ENCODE results near the gene LTBP1. TPM values are rescaled to one million over a fixed set of nuclear protein-coding genes. Genes with fewer than 3 reads are reported as not detected.

Gene LTBP1
- total RNA-seq, 1 experiment from 2014 or later = 10.3 TPM

- CTCF ChIA-PET = no interaction called here
- Histone ChIP-seq H4K20me1 (ENCODE audit: insufficient read depth) (no peaks in the 10 kb centered on the region), H3K9me2 (ENCODE audit: insufficient read depth) (peaks cover 3% of the 10 kb centered on the region; the same call in 1 of the 2 replicates), H3K36me3 (ENCODE audit: low read depth) (no peaks in the 10 kb centered on the region), H3K4me3 (no peak overlapping the region), H3K4me1 (replicated peaks; ENCODE audit: insufficient read depth) (no peaks in the 10 kb centered on the region), H3K79me2 (ENCODE audit: low read depth) (no peaks in the 10 kb centered on the region), H3K27me3 (ENCODE audit: insufficient read depth, low read depth) (no peaks in the 10 kb centered on the region), H3K9me3 (ENCODE audit: insufficient read depth, low read depth) (no peaks in the 10 kb centered on the region), H2AFZ (no peak overlapping the region), H3K4me2 (no peak overlapping the region), H3F3A (ENCODE audit: insufficient read depth, low read depth) (no peaks in the 10 kb centered on the region), H3K27ac (no peak overlapping the region)
- TF ChIP-seq EZH2 (IDR thresholded peaks at IDR 0.05; ENCODE audit: low read depth) (no peak), CTCF (conservative IDR thresholded peaks at IDR 0.05) (no peak)
- DNase-seq = no peak
- POLR2A ChIA-PET (ENCODE audit: unreplicated experiment) = no interaction called here
- no TSS peak for BruUV-seq (replicated peaks)
- intact Hi-C loops (cut with micrococcal nuclease; ENCODE audit: unreplicated experiment) = no loop called here
These were observed 484.1 kb downstream of the LTBP1 start for GRCh38 chr2:33430856-33431255.

- Histone ChIP-seq H2AFZ (no peak overlapping the region), H3K4me3 (no peak overlapping the region), H3K4me2 (no peak overlapping the region), H3K36me3 (ENCODE audit: low read depth) (no peaks in the 10 kb centered on the region), H3K4me1 (replicated peaks; ENCODE audit: insufficient read depth) (no peaks in the 10 kb centered on the region), H3K27ac (no peak overlapping the region), H3K9me3 (ENCODE audit: insufficient read depth, low read depth) (no peaks in the 10 kb centered on the region), H3K79me2 (ENCODE audit: low read depth) (no peaks in the 10 kb centered on the region), H3F3A (ENCODE audit: insufficient read depth, low read depth) (no peaks in the 10 kb centered on the region), H3K27me3 (ENCODE audit: insufficient read depth, low read depth) (no peaks in the 10 kb centered on the region), H4K20me1 (ENCODE audit: insufficient read depth) (no peaks in the 10 kb centered on the region), H3K9me2 (ENCODE audit: insufficient read depth) (no peaks in the 10 kb centered on the region; the same call in 1 of the 2 replicates)
- no peak for DNase-seq
- ChIA-PET CTCF (no interaction called here), POLR2A (ENCODE audit: unreplicated experiment) (no interaction called here)
- BruUV-seq (replicated peaks) = no TSS peak
- intact Hi-C loops (cut with micrococcal nuclease; ENCODE audit: unreplicated experiment) = no loop called here
- TF ChIP-seq CTCF (conservative IDR thresholded peaks at IDR 0.05) (no peak), EZH2 (IDR thresholded peaks at IDR 0.05; ENCODE audit: low read depth) (no peak)
These were observed 486.1 kb downstream of the LTBP1 start for GRCh38 chr2:33432871-33433270.

GRCh38 chr2:33433279-33434235, 486.8 kb downstream of the LTBP1 start:
- Histone ChIP-seq H4K20me1 (ENCODE audit: insufficient read depth) (no peaks in the 10 kb centered on the region), H3K36me3 (ENCODE audit: low read depth) (no peaks in the 10 kb centered on the region), H3K4me2 (no peak overlapping the region), H3K9me3 (ENCODE audit: insufficient read depth, low read depth) (no peaks in the 10 kb centered on the region), H3K27me3 (ENCODE audit: insufficient read depth, low read depth) (no peaks in the 10 kb centered on the region), H3K27ac (no peak overlapping the region), H3K4me1 (replicated peaks; ENCODE audit: insufficient read depth) (no peaks in the 10 kb centered on the region), H3K4me3 (no peak overlapping the region), H3K9me2 (ENCODE audit: insufficient read depth) (no peaks in the 10 kb centered on the region; the same call in 1 of the 2 replicates), H3K79me2 (ENCODE audit: low read depth) (no peaks in the 10 kb centered on the region), H3F3A (ENCODE audit: insufficient read depth, low read depth) (no peaks in the 10 kb centered on the region), H2AFZ (no peak overlapping the region)
- DNase-seq = no peak
- POLR2A ChIA-PET (ENCODE audit: unreplicated experiment) = no interaction called here
- no TSS peak for BruUV-seq (replicated peaks)
- intact Hi-C loops (cut with micrococcal nuclease; ENCODE audit: unreplicated experiment) = no loop called here
- CTCF ChIA-PET = no interaction called here
- TF ChIP-seq EZH2 (IDR thresholded peaks at IDR 0.05; ENCODE audit: low read depth) (no peak), CTCF (conservative IDR thresholded peaks at IDR 0.05) (no peak)
